Stimulated activated CD4-positive, alpha-beta T cell treated with anti-CD3 and anti-CD28 coated beads, Interleukin-4, amount 100 ng/mL, for 4 hours (primary cell): ENCODE data around the gene FKBP5.
A peak's percentile ranks its signal among the peaks of the same experiment; 100 is the strongest.
"Not testable (repeated sequence)": the region's sequence is repeated elsewhere in the genome, so short reads cannot be mapped to it uniquely, and the experiment has no call there.

Experiments used
- DNase-seq, 2 experiments: peaks; one replicate each; pipeline ENCODE4 v3.0.0-alpha.2; 2020

FKBP5 gene

DNA sequence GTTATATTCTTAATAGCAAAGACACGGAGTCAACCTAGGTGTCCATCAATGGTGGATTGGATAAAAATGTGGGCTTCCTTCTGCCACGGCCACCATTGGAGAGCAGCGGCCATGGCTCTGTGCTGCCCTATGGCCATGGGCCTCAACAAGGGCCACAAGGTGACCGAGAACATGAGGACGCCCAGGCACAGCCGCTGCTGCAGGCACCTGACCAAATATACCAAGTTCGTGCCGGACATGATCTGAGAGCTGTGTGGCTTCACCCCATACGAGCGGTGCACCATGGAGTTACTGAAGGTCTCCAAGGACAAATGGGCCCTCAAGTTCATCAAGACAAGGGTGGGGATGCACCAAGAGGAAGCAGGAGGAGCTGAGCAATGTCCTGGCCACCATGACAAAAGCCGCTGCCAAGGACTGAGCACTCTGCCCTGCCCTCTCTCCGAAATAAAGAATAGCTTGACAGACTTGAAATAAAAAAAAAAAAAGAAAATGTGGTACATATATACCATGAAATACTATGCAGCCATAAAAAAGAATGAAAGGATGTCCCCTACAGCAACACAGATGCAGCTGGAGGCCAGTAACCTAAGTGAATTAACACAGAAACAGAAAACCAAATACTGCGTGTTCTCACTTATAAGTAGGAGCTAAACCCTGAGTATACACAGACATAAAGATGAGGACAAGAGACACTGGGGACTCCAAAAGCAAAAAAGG is 81.0 kb downstream of the FKBP5 start:
- no peak for DNase-seq

DNA sequence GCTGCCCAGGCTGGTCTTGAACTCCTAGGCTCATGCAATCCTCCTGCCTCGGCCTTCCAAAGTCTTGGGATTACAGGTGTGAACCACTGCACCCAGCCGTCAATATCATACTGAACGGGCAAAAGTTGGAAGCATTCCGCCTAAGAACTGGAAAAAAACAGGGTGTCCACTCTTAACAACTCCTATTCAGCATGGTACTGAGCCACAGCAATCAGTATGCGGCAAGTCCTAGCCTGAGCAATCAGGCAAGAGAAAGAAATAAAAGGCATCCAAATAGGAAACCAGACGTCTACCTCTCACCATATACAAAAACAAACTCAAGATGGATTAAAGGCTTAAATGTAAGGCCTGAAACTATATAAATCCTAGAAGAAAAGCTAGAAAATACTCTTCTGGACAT is 83.1 kb downstream of the FKBP5 start:
- no peak for DNase-seq

DNA sequence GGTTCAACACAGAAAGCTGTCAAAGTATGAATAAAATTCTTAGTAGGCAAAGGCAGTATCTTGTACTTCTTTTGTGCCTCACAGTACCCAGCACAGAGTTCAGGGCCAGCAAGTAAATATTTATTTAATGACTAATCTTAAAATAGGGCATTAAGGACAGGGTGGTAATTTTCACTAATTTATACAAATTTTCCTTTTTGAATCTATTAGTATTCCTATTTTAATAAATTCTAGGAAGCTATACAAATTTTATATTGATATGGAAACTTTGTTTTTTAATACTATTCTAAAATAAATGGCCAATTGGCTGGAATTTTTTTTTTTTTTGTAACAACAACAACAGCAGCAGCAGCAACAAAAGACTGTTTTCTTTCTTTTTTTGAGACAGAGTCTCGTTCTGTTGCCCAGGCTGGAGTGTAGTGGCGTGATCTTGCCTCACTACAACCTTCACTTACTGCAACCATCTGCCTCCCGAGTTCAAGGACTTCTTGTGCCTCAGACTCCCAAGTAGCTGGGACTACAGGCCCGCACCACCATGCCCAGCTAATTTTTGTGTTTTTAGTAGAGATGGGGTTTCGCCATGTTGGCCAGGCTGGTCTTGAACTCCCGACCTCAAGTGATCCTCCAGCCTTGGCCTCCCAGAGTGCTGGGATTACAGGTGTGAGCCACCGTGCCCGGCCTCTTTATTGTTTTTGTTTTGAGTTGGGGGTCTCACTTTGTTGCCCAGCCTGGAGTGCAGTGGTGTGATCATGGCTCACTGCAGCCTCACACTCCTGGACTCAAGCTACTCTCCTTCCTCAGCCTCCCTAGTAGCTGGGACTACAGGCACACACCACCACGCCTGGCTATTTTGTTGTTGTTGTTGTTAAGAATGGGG is 85.2 kb downstream of the FKBP5 start:
- DNase-seq: no peak

GRCh38 chr6:35602133-35602946 is 86.4 kb downstream of the FKBP5 start:
- DNase-seq: no peak

- peak in 1 of 2 experiments; percentile 65 for DNase-seq
Observed at GRCh38 chr6:35601331-35602132, 87.2 kb downstream of the FKBP5 start.

DNA sequence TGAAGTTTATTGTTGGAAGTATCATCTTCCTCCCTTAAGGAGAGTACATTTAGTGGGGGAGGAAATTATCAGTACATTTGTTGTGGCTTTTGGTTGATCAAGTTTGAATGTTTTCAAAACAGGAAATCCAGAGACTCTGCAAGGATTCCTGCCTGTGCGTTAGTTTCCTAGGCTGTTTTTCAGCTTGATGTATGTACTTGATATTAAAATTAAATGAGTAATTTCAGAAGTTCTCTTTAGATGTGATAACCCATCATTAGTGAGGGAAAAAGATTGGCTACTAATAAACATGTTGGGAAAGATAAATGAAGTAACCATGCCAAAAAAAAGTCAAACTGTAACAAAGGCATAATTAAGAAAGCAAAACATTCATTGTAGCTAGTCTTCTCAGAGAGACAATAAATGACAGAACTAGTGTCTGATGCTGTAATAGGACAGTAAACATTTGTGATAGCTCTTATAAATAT is 88.0 kb downstream of the FKBP5 start:
- DNase-seq: no peak

DNA sequence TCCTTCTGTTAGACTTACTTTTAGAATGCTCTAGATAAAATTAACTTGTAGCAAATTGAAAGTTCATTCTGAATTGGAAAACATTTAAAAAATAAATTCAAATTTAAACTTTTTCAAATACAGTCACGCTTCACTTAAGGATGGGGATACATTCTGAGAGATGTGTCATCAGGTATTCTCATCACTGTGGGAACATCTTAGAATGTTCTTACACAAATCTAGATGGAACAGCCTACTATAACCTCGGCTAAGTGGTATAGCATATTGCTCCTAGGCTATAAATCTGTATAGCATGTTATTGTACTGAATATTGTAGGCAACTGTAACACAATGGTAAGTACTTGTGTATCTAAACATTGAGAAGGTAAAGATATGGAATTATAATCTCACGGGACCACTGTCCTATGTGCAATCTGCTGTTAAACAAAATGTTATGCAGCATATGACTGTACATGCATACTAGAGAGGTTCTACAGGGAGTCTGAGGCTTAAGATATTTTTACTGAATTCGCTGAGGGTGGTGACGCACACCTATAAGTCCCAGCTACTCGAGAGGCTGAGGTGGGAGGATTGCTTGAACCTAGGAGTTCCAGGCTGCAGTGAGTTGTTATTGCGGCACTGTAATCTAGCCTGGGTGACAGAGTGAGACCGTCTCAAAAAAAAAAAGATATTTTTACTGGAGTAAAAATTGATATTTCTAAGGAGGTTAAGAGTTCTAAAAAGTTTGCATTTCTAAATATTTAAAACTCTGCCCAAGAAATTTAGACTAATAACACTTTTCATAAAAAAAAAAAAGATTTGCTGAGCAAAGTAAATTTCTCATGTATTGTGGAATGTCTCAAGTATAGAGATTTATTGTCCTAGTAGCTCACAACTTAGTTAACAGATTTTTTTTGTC is 88.7 kb downstream of the FKBP5 start:
- no peak for DNase-seq

DNA sequence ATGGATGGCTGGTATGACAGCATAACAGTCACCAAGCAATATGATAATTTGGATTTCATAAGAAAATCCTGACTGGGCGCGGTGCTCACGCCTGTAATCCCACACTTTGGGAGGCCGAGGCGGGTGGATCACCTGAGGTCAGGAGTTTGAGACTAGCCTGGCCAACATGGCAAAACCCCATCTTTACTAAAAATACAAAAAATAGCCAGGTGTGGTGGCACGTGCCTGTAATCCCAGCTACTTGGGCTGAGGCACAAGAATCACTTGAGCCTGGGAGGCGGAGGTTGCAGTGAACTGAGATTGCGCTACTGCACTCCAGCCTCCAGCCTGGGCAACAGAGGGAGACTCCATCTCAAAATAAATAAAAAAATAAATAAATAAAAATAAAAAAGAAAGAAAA is 90.1 kb downstream of the FKBP5 start:
- not testable (repeated sequence) for DNase-seq

- no peak for DNase-seq
Observed at GRCh38 chr6:35596448-35597442, 92.0 kb downstream of the FKBP5 start.

DNA sequence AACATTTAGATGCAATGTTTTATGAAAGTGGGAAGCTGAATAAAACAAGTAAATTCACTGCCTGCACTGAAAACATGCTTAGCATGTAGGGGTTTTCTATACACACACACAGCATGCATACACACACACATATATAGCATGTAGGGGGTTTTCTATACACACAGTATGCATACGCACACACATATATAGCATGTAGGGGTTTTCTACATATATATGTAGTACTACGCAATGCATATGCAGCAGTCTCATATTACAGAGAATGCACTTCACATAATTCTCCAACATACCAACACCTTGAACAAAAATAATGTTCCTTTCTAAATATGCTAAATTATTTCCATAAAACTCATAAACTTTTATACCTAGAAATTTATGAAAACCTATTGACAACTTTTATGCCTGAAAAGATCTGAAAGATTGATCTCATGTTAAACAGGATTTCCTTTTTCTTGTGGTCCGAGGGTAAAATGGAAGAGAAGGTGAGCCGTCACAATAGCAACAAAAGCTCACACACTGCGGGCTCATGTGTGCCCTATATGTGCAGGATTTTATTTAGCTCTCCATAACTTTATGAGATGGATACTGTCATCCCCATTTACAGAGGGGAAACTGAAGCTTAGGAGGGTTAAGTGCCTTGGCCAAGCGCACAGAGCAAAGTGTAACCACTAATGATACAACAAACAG is 94.1 kb downstream of the FKBP5 start:
- no peak for DNase-seq

DNA sequence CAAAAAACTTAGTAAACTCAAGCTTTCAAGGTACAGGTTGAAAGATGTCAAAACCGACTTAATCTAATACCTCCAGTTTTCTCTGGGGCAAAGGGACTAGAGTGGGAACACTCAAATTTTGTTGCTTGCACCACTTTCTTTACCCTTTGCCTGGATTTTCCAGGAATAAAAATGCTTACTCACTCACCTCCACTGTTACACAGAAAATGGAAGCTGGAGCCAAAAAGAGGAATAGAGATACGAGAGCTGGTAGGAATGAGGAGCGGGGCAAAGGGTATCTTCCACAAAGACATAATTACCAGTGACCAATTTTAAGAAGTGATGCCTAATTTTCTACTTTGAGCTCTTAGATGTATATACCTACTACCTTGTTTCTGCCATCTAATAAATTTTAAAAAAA is 96.5 kb downstream of the FKBP5 start:
- no peak for DNase-seq

DNA sequence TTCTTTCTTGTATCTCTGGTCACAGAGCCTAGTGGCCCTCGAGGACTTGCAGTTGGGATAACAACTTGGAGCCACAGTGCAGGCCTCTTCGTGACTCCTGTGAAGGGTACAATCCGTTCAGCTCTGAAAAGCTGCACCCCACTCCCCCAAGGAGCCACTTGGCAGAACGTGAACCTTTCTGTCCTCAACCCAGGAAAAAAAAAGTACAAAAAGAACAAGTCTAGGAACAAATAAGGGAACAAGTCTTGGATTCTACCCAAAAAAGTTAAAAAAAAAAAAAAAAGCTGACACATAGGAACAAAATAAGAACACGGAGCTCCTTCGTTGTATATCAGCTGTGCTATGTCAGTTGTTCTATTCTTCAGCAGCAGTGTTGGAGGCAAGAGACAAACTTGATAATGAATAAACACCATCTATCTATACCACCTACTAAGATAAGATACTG is 98.1 kb downstream of the FKBP5 start:
- no peak for DNase-seq

- DNase-seq: no peak
Observed at GRCh38 chr6:35589904-35590303, 98.8 kb downstream of the FKBP5 start.

GRCh38 chr6:35589201-35589739 is 99.4 kb downstream of the FKBP5 start:
- no peak for DNase-seq

DNA sequence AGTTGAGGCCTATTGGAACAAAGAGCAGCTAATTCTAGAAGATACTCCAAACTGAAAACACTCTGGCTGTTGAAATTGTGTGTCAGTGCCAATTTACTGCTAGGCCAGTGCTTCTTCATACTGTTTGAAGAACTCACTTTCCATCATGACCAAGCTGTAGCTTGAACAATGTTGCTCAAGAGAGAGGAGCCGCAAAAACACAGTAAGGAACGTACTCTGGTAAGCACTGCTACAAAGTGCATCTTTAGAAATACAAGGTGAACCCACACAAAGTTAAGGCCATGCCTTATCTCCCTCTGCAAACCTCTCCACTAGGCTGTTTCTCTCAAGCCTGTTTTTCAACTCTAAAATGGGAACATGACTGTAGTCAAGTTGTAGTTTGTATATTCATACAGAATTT is 101.5 kb downstream of the FKBP5 start:
- no peak for DNase-seq

GRCh38 chr6:35586542-35586941 is 102.2 kb downstream of the FKBP5 start:
- no peak for DNase-seq

GRCh38 chr6:35585658-35586057 is 103.1 kb downstream of the FKBP5 start:
- DNase-seq: no peak

GRCh38 chr6:35583893-35584688 is 104.6 kb downstream of the FKBP5 start:
- DNase-seq: peak; percentile 58 to 62
